HG03097 (cell line): ENCODE results near the gene USH1C.

ENCODE experiments used
- ATAC-seq: cut with Tn5 transposase; IDR thresholded peaks from one replicate; pipeline ENCODE4 v1.9.1; 2021; ENCODE audit not compliant: unreplicated experiment, low FRiP score

USH1C gene

DNA sequence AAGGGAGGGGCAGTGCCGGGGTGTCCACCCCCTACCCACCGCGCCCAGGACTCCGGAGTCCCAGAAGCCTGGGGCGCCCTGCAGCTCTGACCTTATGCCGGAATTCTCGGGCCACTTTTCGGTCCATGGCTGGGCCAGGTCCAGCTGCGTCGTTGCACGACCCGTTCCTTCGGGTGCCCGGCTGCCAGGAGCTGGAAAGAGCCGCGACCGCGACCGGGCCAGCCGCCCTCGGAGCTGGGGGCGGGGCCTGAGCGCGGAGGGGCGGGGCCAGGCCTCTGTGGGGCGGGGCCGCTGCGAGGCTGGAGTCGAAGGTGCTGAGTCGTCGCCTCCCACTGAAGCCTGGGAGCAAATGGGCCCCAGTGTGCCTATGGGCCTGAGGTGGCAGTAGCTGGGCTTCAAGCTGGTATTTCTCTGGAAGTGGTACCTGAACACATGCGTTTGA, at the start of gene USH1C:
Gene USH1C, minus strand, starts transcription at position 236 of the 442 bp plus-strand sequence. Its CDS starts 109 bp downstream, at position 127.
- no peak for ATAC-seq

GRCh38 chr11:17593466-17594245, 49.4 kb upstream of the USH1C start:
- ATAC-seq = no peak

GRCh38 chr11:17591293-17591692, 47.1 kb upstream of the USH1C start:
- ATAC-seq = no peak

GRCh38 chr11:17590463-17590862, 46.2 kb upstream of the USH1C start:
- ATAC-seq = no peak

- no peak for ATAC-seq
Measured at GRCh38 chr11:17588721-17589120, 44.5 kb upstream of the USH1C start.

DNA sequence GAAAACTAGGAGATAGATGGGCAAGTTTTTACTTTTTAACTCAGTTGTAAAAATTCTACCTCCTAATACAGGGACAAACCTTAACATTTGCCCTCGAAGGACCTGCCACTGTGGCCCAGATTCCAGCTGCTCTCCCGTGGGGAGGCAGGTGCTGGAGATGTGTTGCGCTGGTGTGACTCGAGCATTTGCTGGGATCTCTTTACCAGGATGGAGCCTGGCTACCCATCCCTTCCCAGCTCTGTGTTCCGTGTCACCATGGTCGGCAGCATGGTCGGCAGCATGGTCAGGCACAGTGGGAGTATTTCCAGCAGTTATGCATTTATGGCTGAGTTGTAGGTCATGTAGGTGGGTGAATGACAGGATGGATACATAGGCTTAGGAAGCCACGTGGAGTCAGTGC, 44.0 kb upstream of the USH1C start:
- no peak for ATAC-seq

GRCh38 chr11:17585911-17586695, 41.9 kb upstream of the USH1C start:
- ATAC-seq = no peak

DNA sequence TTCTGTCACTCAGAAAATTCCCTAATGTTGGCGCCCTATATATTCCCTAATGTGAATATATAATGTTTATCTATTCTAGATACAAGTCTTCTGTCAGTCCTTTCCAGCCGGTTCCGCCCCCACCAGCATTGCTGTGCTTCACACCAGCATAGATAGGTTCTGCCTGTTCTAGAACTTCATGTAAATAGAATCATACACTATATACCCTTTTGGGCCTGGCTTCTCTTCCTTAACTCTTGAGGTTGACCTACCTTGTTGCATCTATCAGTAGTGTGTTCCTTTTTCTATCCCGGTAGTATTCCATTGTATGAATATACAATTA, 37.5 kb upstream of the USH1C start:
- no peak for ATAC-seq

GRCh38 chr11:17581036-17581731, 37.0 kb upstream of the USH1C start:
- no peak for ATAC-seq

GRCh38 chr11:17580271-17580670, 36.1 kb upstream of the USH1C start:
- no peak for ATAC-seq

GRCh38 chr11:17579451-17579850, 35.2 kb upstream of the USH1C start:
- no peak for ATAC-seq

GRCh38 chr11:17578958-17579357, 34.7 kb upstream of the USH1C start:
- ATAC-seq = no peak

GRCh38 chr11:17578296-17578695, 34.1 kb upstream of the USH1C start:
- ATAC-seq = no peak

- ATAC-seq = no peak
Measured at GRCh38 chr11:17575431-17576425, 31.5 kb upstream of the USH1C start.

- no peak for ATAC-seq
Measured at GRCh38 chr11:17574141-17575091, 30.2 kb upstream of the USH1C start.

GRCh38 chr11:17573526-17573925, 29.3 kb upstream of the USH1C start:
- no peak for ATAC-seq

DNA sequence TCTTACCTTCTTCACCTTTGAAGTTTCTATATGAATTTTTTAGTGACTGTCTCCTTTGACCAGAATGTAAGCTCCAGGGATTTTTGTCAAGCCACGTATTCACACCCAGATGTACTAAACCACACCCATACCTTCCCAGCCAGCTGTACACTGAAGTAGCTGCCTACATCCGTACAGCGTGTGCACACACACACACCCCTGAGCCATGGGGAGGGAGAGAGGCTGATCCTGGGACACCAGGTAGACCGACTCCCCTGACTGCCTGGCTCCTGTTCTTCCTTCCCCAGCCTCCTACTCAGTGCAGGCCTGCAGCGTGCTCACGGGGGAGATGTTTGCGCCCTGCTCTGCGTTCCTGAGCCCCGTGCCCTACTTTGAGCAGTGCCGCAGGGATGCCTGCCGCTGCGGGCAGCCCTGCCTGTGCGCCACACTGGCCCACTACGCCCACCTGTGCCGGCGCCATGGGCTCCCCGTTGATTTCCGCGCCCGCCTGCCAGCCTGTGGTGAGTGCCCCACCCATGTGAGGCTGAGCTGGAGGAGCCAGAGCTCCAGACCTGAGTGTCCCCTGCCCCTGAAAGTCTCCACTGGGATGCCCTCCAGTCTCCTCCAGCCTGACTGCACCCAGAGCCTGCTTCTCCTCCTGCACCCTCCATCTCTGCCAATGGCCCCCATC, 28.7 kb upstream of the USH1C start:
- no peak for ATAC-seq

GRCh38 chr11:17572359-17572690, 28.1 kb upstream of the USH1C start:
- no peak for ATAC-seq
